Measurements from ENCODE around the gene EFHD2. TPM values are rescaled to one million over a fixed set of nuclear protein-coding genes. Genes with fewer than 3 reads are reported as not detected.

EFHD2 gene, protein sequence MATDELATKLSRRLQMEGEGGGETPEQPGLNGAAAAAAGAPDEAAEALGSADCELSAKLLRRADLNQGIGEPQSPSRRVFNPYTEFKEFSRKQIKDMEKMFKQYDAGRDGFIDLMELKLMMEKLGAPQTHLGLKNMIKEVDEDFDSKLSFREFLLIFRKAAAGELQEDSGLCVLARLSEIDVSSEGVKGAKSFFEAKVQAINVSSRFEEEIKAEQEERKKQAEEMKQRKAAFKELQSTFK
- total RNA-seq: 19.6 and 53.1 TPM in 2 replicates

GRCh38 chr1:15409388-15410222 is at the start of gene EFHD2:
Gene EFHD2, plus strand, starts transcription at chr1:15409888. Its CDS starts 84 bp downstream, at chr1:15409972.

DNA sequence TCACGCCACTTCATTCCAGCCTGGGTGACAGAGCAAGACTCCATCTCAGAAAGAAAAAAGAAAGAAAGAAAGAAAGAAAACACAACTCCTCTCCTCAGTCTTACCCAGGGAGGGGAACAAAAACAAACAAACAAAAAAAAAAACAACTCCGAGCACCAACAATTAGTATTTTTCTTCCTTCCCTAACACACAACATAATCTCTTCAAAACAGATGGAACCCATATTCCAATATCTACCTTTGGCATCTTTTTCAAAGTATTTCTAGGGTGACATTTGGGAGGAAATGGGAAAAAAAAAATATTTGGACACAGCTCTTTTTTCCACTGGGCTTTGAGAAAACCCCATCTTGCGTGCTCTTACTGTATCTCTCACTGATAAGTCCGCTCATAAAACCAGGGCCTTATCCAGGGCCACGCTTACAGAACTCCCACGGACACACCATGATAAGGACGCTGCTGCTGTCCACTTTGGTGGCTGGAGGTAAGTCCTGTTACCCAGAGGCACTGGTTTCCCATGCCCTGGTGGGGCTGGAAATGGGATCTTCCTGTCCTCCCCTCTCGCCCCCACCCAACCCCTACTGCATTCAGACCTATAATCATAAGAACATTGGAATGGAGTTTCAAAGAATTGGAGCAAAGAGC is 46.7 kb downstream of the EFHD2 start, which contains the start of gene CELA2A:
TSS of gene CELA2A (plus strand) at position 420 of the 642 bp plus-strand sequence. CDS start at position 442, 22 bp downstream.

GRCh38 chr1:15475752-15476314 is 66.1 kb downstream of the EFHD2 start, which contains the start of gene CELA2B:
Gene CELA2B, plus strand, starts transcription at chr1:15476104. Its CDS starts 22 bp downstream, at chr1:15476126.

Other genes with a start within 250 kb of the EFHD2 start
- 0.42 and 0.59 TPM in 2 replicates for gene FHAD1, start 162.7 kb upstream of the EFHD2 start, total RNA-seq
- 0.05 TPM in 1 of 2 replicates, not detected in the other for gene CTRC, start 28.6 kb downstream of the EFHD2 start, total RNA-seq
- gene CELA2A, start 46.8 kb downstream of the EFHD2 start, total RNA-seq: not detected in 2 replicates
- not detected in 2 replicates for gene CELA2B, start 66.2 kb downstream of the EFHD2 start, total RNA-seq
- 5.6 and 6.2 TPM in 2 replicates for gene CASP9, start 114.3 kb downstream of the EFHD2 start, total RNA-seq
- gene DNAJC16, start 117.0 kb downstream of the EFHD2 start, total RNA-seq: 21.7 and 25.7 TPM in 2 replicates
- gene AGMAT, start 175.2 kb downstream of the EFHD2 start, total RNA-seq: 1.5 and 2.0 TPM in 2 replicates
- 17.8 and 20.3 TPM in 2 replicates for gene DDI2, start 207.6 kb downstream of the EFHD2 start, total RNA-seq

All from smooth muscle cell of the umbilical artery (primary cell).